K562 (cell line): ENCODE data around the gene COX7A1. TPM values are rescaled to one million over a fixed set of nuclear protein-coding genes. Genes with fewer than 3 reads are reported as not detected.

Experiments
- ATF1 ChIP-seq, 2 experiments: fragments of 450-650 bp in 1 of 2; IDR thresholded peaks; 2 replicates each; pipeline ENCODE4 v1.6.1; 2016; ENCODE audit warnings: missing compliant biosample characterization in 1 of 2, missing genetic modification characterization in 1 of 2
- HNRNPLL ChIP-seq: fragments of 200-400 bp; formaldehyde crosslinking; IDR thresholded peaks from 2 replicates; pipeline ENCODE4 v1.6.1; 2017; ENCODE audit warnings: low read length, low read depth, mild to moderate bottlenecking; ENCODE audit not compliant: poor library complexity, severe bottlenecking
- KLF16 ChIP-seq: IDR thresholded peaks from 2 replicates; pipeline ENCODE4 v1.6.1; 2016; ENCODE audit warnings: antibody characterized with exemption
- RCOR1 ChIP-seq, 2 experiments: IDR thresholded peaks; 2 replicates each; pipeline ENCODE4 v1.6.1; 2012; ENCODE audit warnings: low read depth in 2 of 2, low read length in 2 of 2, borderline replicate concordance in 1 of 2, improper control_type of control experiment in 1 of 2
- SMAD2 ChIP-seq: fragments of 150-350 bp; IDR thresholded peaks from 2 replicates; pipeline ENCODE4 v1.6.1; 2014; ENCODE audit warnings: low read depth, mild to moderate bottlenecking, low read length
- SP2 ChIP-seq: IDR thresholded peaks from 2 replicates; pipeline ENCODE4 v1.6.1; 2011; ENCODE audit warnings: mild to moderate bottlenecking, low read depth, low read length, moderate library complexity; ENCODE audit not compliant: poor library complexity, severe bottlenecking; ENCODE audit errors: extremely low read depth
- TARDBP ChIP-seq: fragments of 450-650 bp; IDR thresholded peaks from 2 replicates; pipeline ENCODE4 v1.6.1; 2016
- U2AF2 ChIP-seq: fragments of 200-400 bp; formaldehyde crosslinking; optimal IDR thresholded peaks from 2 replicates; pipeline ENCODE3; 2017; ENCODE audit warnings: low read depth, mild to moderate bottlenecking, low read length
- ZNF143 ChIP-seq: sonication (generic); formaldehyde crosslinking; IDR thresholded peaks from 2 replicates; pipeline ENCODE4 v1.9.0; 2022; ENCODE audit warnings: mild to moderate bottlenecking, missing genetic modification reagents
- ZNF217 ChIP-seq: sonication (generic); formaldehyde crosslinking; IDR thresholded peaks from 2 replicates; pipeline ENCODE4 v1.8.0; 2022; ENCODE audit warnings: mild to moderate bottlenecking, missing genetic modification reagents
- ZNF316 ChIP-seq: fragments of 450-650 bp; IDR thresholded peaks from 2 replicates; pipeline ENCODE4 v1.6.1; 2016
- polyA plus RNA-seq, 8 experiments: library from polyadenylated mRNA; depleted of rRNA in 4 of 8; stranded (reverse) in 5 of 8; unstranded in 3 of 8; fragments of >200 nt; fragmentation: Nextera tagmentation in 2 of 8; fragmentation: Illumina TruSeq in 1 of 8; extraction: Ambion mirVana in 2 of 8; extraction: Trizol in 1 of 8; gene quantifications; 2 replicates each; pipeline versions ENCODE4 v1.2.1 to v1.2.3, GENCODE V29; 2011 to 2014; ENCODE audit warnings: inconsistent platforms in 1 of 8, missing spikeins in 1 of 8
- total RNA-seq, 7 experiments: library from RNA; depleted of rRNA in 6 of 7; stranded (reverse); fragments of >200 nt in 6 of 7; fragmentation: Illumina TruSeq in 2 of 7; extraction: Trizol in 2 of 7; gene quantifications; 2 replicates each; pipeline versions ENCODE4 v1.2.1 to v1.2.3, GENCODE V29; 2011 to 2021; ENCODE audit warnings: low replicate concordance in 1 of 7
- TF ChIP-seq, protein P1 (sequence below), 2 experiments: fragments of 150-350 bp in 1 of 2; IDR thresholded peaks; 2 replicates each; pipeline ENCODE4 v1.6.1; 2012 to 2016; ENCODE audit warnings: low read depth in 2 of 2, low read length in 2 of 2, mild to moderate bottlenecking in 1 of 2, moderate library complexity in 1 of 2
- TF ChIP-seq, protein P2 (sequence below), 2 experiments: fragments of 200-800 bp in 1 of 2; sonication (Bioruptor generic) in 1 of 2; sonication (generic) in 1 of 2; formaldehyde crosslinking in 1 of 2; IDR thresholded peaks in 1 of 2; conservative IDR thresholded peaks in 1 of 2; 2 replicates each; pipeline versions ENCODE4 v1.5.0 to v1.6.1; 2016 to 2020; ENCODE audit warnings: missing compliant biosample characterization in 1 of 2, missing genetic modification characterization in 1 of 2, missing genetic modification reagents in 1 of 2
- TF ChIP-seq, protein P3 (sequence below): fragments of 250-450 bp; sonication (Bioruptor Pico); IDR thresholded peaks from 2 replicates; pipeline ENCODE4 v1.5.0; 2021; ENCODE audit warnings: mild to moderate bottlenecking, moderate library complexity
- TF ChIP-seq, protein P4 (sequence below): sonication (generic); formaldehyde crosslinking; IDR thresholded peaks from 2 replicates; pipeline ENCODE4 v1.8.1; 2023; ENCODE audit warnings: mild to moderate bottlenecking, missing genetic modification reagents

Gene COX7A1
- total and polyA plus RNA-seq, 9 of the 15 experiments (the other 6 are each of a cell fraction or from before 2014, with no cell fraction given): 0.08 TPM; not detected in 8

DNA sequence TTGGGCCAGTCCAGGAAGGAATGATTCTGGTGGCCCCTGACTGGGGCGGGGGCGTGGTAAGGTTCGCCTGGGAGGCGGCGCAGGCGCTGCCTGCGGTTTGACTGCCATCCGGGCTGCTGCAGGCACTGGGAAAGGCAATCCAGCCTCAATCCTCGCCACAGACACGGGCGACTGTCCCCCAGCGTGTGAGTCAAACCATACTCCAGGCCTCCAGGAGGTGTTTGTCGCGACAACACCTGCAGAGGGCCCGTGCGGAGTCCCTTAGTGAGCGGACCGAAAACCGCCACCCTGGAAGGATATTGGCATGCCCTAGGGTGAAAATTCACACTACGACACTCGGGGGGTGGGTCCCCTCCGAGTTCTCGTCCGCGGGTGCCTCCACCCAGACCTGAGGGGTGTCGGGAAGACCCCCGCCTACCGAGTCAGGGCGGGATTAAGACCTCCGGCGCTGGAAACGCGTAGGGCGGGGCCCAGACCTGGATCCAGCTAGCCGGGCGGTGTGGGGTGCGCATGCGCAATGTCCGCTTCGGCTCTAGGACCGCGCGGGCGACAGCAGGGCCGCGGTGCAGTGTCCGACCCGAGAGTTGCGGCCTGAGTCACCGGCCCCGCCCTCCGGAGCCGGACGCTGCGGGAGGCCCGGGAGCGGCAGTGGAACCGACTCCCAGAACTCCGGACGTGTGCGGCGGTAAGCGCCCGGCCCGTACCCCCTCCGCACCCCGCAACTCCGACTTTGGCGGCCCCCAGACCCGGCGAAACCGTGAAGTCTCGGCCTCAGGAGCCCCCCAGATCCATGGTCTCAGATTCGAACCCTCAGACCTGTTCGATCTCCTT lies 12.6 kb downstream of the COX7A1 start, which contains the start of gene CAPNS1 (continued):
- TF ChIP-seq, protein P1, sequence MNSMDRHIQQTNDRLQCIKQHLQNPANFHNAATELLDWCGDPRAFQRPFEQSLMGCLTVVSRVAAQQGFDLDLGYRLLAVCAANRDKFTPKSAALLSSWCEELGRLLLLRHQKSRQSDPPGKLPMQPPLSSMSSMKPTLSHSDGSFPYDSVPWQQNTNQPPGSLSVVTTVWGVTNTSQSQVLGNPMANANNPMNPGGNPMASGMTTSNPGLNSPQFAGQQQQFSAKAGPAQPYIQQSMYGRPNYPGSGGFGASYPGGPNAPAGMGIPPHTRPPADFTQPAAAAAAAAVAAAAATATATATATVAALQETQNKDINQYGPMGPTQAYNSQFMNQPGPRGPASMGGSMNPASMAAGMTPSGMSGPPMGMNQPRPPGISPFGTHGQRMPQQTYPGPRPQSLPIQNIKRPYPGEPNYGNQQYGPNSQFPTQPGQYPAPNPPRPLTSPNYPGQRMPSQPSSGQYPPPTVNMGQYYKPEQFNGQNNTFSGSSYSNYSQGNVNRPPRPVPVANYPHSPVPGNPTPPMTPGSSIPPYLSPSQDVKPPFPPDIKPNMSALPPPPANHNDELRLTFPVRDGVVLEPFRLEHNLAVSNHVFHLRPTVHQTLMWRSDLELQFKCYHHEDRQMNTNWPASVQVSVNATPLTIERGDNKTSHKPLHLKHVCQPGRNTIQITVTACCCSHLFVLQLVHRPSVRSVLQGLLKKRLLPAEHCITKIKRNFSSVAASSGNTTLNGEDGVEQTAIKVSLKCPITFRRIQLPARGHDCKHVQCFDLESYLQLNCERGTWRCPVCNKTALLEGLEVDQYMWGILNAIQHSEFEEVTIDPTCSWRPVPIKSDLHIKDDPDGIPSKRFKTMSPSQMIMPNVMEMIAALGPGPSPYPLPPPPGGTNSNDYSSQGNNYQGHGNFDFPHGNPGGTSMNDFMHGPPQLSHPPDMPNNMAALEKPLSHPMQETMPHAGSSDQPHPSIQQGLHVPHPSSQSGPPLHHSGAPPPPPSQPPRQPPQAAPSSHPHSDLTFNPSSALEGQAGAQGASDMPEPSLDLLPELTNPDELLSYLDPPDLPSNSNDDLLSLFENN (IDR thresholded peaks at IDR 0.05; ENCODE audit: low read depth in 2 of 2, low read length in 2 of 2): peak in 1 of 2 experiments; percentile 27; a peak in 1 of 4 replicates
- TF ChIP-seq ZNF316: 0 out of 2 replicates have a peak, but pooled peaks have one; percentile 4
- TF ChIP-seq ZNF217: no peak
- TF ChIP-seq ZNF143 (CRISPR knock-in tag): no peak
- no peak for TF ChIP-seq U2AF2
- 0 out of 2 replicates have a peak, but pooled peaks have one; percentile 4 for TF ChIP-seq ATF1 (CRISPR knock-in tag; IDR thresholded peaks at IDR 0.05)
- TF ChIP-seq ATF1 (tag; IDR thresholded peaks at IDR 0.05): peak; percentile 80
- no peak for TF ChIP-seq SP2
- no peak for TF ChIP-seq KLF16
- no peak for TF ChIP-seq SMAD2
- TF ChIP-seq HNRNPLL: peak; percentile 52
- TF ChIP-seq, protein P2, sequence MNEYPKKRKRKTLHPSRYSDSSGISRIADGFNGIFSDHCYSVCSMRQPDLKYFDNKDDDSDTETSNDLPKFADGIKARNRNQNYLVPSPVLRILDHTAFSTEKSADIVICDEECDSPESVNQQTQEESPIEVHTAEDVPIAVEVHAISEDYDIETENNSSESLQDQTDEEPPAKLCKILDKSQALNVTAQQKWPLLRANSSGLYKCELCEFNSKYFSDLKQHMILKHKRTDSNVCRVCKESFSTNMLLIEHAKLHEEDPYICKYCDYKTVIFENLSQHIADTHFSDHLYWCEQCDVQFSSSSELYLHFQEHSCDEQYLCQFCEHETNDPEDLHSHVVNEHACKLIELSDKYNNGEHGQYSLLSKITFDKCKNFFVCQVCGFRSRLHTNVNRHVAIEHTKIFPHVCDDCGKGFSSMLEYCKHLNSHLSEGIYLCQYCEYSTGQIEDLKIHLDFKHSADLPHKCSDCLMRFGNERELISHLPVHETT (CRISPR knock-in tag; conservative IDR thresholded peaks at IDR 0.05 in 1 of 2, IDR thresholded peaks at IDR 0.05 in 1 of 2): peak in 1 of 2 experiments; percentile 64; a peak in 1 of 4 replicates
- peak in 1 of 2 experiments; percentile 24; a peak in 1 of 4 replicates for TF ChIP-seq RCOR1 (IDR thresholded peaks at IDR 0.05; ENCODE audit: borderline replicate concordance in 1 of 2, low read depth in 2 of 2, low read length in 2 of 2)
- TF ChIP-seq TARDBP: peak; percentile 38
- TF ChIP-seq, protein P3, sequence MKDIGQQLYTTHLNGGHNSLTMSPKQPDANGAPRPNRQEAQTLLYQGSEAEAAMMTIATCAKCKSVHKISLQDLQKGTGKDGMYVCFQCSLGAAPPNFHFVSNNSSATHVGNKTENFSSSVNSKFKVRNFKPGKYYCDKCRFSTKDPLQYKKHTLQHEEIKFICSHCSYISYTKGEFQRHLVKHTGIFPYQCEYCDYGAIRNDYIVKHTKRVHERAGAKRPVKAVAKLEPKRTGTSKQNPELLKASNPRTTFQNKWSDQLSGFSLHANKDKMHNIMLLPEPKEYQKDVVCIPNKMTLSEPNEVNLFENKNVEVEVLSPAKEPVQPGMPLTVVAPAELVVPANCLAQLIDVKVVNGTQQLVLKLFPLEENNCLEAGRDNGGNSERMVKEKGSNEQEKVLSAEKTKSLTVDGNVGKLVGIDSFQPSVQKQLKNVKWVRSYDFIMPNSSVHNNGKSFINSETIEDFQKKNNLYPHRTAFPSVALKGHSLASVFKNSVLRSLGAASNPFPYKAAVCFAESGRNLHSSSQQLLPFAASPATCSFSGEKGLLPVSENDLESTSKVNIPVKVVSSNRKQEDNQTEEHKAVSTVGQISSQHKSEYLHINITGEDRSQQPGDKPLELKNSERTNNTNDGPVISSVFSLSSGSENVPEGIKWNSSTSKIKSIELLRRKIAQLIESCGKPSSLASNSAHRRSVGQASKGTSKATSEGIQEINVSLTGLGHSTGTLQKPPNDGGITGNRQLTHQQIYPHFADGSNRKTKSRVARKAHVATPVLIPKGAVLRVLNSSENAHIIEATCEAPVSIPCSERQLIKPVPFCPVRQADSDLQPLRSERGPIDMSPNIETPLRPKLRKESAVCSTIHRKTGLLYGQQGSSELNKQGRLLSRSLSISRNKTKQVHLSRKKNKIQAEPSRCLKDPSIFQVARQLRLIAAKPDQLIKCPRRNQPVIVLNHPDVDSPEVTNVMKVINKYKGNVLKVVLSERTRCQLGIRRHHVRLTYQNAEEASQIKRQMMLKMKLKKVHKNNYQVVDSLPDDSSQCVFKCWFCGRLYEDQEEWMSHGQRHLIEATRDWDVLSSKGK (CRISPR knock-in tag): no peak
- TF ChIP-seq, protein P4, sequence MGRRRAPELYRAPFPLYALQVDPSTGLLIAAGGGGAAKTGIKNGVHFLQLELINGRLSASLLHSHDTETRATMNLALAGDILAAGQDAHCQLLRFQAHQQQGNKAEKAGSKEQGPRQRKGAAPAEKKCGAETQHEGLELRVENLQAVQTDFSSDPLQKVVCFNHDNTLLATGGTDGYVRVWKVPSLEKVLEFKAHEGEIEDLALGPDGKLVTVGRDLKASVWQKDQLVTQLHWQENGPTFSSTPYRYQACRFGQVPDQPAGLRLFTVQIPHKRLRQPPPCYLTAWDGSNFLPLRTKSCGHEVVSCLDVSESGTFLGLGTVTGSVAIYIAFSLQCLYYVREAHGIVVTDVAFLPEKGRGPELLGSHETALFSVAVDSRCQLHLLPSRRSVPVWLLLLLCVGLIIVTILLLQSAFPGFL (CRISPR knock-in tag): 0 out of 2 replicates have a peak, but pooled peaks have one; percentile 84
